Bronchial epithelial cell (primary cell): ENCODE measurements around the gene TWF2. TPM values are rescaled to one million over a fixed set of nuclear protein-coding genes. Genes with fewer than 3 reads are reported as not detected.

Experiments used
- DNase-seq: peaks from one replicate; pipeline ENCODE4 v3.0.0-alpha.2; 2010; ENCODE audit warnings: low read depth
- FAIRE-seq: peaks from 2 replicates; lab custom pipeline; 2011; peaks lifted over from hg19 to GRCh38; lab: Jason Lieb, UNC
- H3K27me3 ChIP-seq: 2 replicates; pipeline ENCODE4 v1.5.1; 2011; ENCODE audit warnings: low read length; ENCODE audit not compliant: control insufficient read depth, insufficient read depth
- H3K36me3 ChIP-seq: 2 replicates; pipeline ENCODE4 v1.5.1; 2011; ENCODE audit warnings: low read length; ENCODE audit not compliant: control insufficient read depth, insufficient read depth
- H3K4me3 ChIP-seq: 2 replicates; pipeline ENCODE4 v1.5.1; 2011; ENCODE audit warnings: mild to moderate bottlenecking, low read depth, low read length, control low read depth
- CTCF ChIP-seq: IDR thresholded peaks from 2 replicates; pipeline ENCODE4 v1.5.1; 2011; ENCODE audit warnings: mild to moderate bottlenecking, moderate library complexity, low read length, control low read depth, inconsistent platforms; ENCODE audit not compliant: insufficient read depth, severe bottlenecking
- total RNA-seq: library from RNA; depleted of rRNA; stranded (reverse); fragments of >200 nt; gene quantifications from 2 replicates; pipeline ENCODE4 v1.2.1, GENCODE V29; 2014

The TWF2 gene
- total RNA-seq, 1 donor from 2014 or later: 57.7 TPM

- DNase-seq (peak; percentile 85), FAIRE-seq (peak; percentile 7)
- Histone ChIP-seq H3K36me3 (peaks cover 15% of the 10 kb centered on the region), H3K27me3 (peaks cover 2% of the 10 kb centered on the region), H3K4me3 (no peak overlapping the region)
- no peak for TF ChIP-seq CTCF
Measured at GRCh38 chr3:52205727-52206372, 33.1 kb downstream of the TWF2 start.

GRCh38 chr3:52204337-52205073 lies 34.5 kb downstream of the TWF2 start:
- Histone ChIP-seq H3K36me3 (peaks cover 10% of the 10 kb centered on the region), H3K4me3 (no peak overlapping the region), H3K27me3 (peaks cover 2% of the 10 kb centered on the region)
- TF ChIP-seq CTCF: no peak
- peak; percentile 95 for DNase-seq
- no peak for FAIRE-seq

- no peak for DNase-seq
- Histone ChIP-seq H3K36me3 (peaks cover 14% of the 10 kb centered on the region), H3K27me3 (peaks cover 2% of the 10 kb centered on the region), H3K4me3 (no peak overlapping the region)
- no peak for TF ChIP-seq CTCF
- FAIRE-seq: no peak
Measured at GRCh38 chr3:52203701-52204100, 35.3 kb downstream of the TWF2 start.

GRCh38 chr3:52202384-52203077 lies 36.4 kb downstream of the TWF2 start:
- TF ChIP-seq CTCF: no peak
- Histone ChIP-seq H3K36me3 (peaks cover 9% of the 10 kb centered on the region), H3K27me3 (peaks cover 2% of the 10 kb centered on the region), H3K4me3 (no peak overlapping the region)
- DNase-seq (no peak), FAIRE-seq (no peak)

GRCh38 chr3:52200981-52201679 lies 37.8 kb downstream of the TWF2 start:
- no peak for DNase-seq
- peaks cover 2% of the 10 kb centered on the region for H3K27me3 ChIP-seq
- TF ChIP-seq CTCF: no peak
- FAIRE-seq: no peak
- peaks cover 6% of the 10 kb centered on the region for H3K36me3 ChIP-seq
- no peak overlapping the region for H3K4me3 ChIP-seq
